ENCODE data around the gene DNAH11.
"Not testable (repeated sequence)": the region's sequence is repeated elsewhere in the genome, so short reads cannot be mapped to it uniquely, and the experiment has no call there.

The DNAH11 gene

GRCh38 chr7:21719846-21720245 lies 177.0 kb downstream of the DNAH11 start:
- DNase-seq, result no peak

GRCh38 chr7:21722371-21722770 lies 179.5 kb downstream of the DNAH11 start:
- DNase-seq, result no peak

GRCh38 chr7:21724562-21724961 lies 181.7 kb downstream of the DNAH11 start:
- no peak for DNase-seq

- DNase-seq, result no peak
Measured at GRCh38 chr7:21730399-21730798, 187.6 kb downstream of the DNAH11 start.

- DNase-seq, result no peak
Measured at GRCh38 chr7:21731977-21732376, 189.1 kb downstream of the DNAH11 start.

- not testable (repeated sequence) for DNase-seq
Measured at GRCh38 chr7:21732956-21733355, 190.1 kb downstream of the DNAH11 start.

- DNase-seq, result no peak
Measured at GRCh38 chr7:21733837-21734236, 191.0 kb downstream of the DNAH11 start.

- no peak for DNase-seq
Measured at GRCh38 chr7:21743493-21743892, 200.7 kb downstream of the DNAH11 start.

- no peak for DNase-seq
Measured at GRCh38 chr7:21746949-21747348, 204.1 kb downstream of the DNAH11 start.

- no peak for DNase-seq
Measured at GRCh38 chr7:21747806-21748205, 205.0 kb downstream of the DNAH11 start.

- DNase-seq, result no peak
Measured at GRCh38 chr7:21749378-21749777, 206.5 kb downstream of the DNAH11 start.

- no peak for DNase-seq
Measured at GRCh38 chr7:21753071-21753470, 210.2 kb downstream of the DNAH11 start.

- DNase-seq, result no peak
Measured at GRCh38 chr7:21754963-21755362, 212.1 kb downstream of the DNAH11 start.

GRCh38 chr7:21757537-21758282 lies 214.9 kb downstream of the DNAH11 start:
- DNase-seq, result no peak

GRCh38 chr7:21758286-21758685 lies 215.4 kb downstream of the DNAH11 start:
- no peak for DNase-seq

GRCh38 chr7:21762469-21762868 lies 219.6 kb downstream of the DNAH11 start:
- no peak for DNase-seq

- DNase-seq, result no peak
Measured at GRCh38 chr7:21763818-21764217, 221.0 kb downstream of the DNAH11 start.

GRCh38 chr7:21766218-21766617 lies 223.4 kb downstream of the DNAH11 start:
- no peak for DNase-seq

- DNase-seq, result no peak
Measured at GRCh38 chr7:21767300-21767900, 224.6 kb downstream of the DNAH11 start.

GRCh38 chr7:21768279-21768678 lies 225.4 kb downstream of the DNAH11 start:
- DNase-seq, result no peak

- DNase-seq, result no peak
Measured at GRCh38 chr7:21771266-21771665, 228.4 kb downstream of the DNAH11 start.

GRCh38 chr7:21771906-21772610 lies 229.2 kb downstream of the DNAH11 start:
- no peak for DNase-seq

- DNase-seq, result no peak
Measured at GRCh38 chr7:21773326-21773725, 230.5 kb downstream of the DNAH11 start.

GRCh38 chr7:21777921-21778320 lies 235.1 kb downstream of the DNAH11 start:
- no peak for DNase-seq
